GM21526 (cell line): ENCODE data around the gene KEAP1.

ENCODE experiments used
- ATAC-seq: cut with Tn5 transposase; IDR thresholded peaks from one replicate; pipeline ENCODE4 v1.9.1; 2021; ENCODE audit warnings: moderate library complexity; ENCODE audit not compliant: unreplicated experiment, low FRiP score

KEAP1 gene

GRCh38 chr19:10452726-10453618 is 50.2 kb downstream of the KEAP1 start:
- no peak for ATAC-seq

GRCh38 chr19:10450853-10451609 is 52.1 kb downstream of the KEAP1 start:
- ATAC-seq: no peak

- ATAC-seq: no peak
Measured at GRCh38 chr19:10450191-10450852, 52.8 kb downstream of the KEAP1 start.

- no peak for ATAC-seq
Measured at GRCh38 chr19:10449037-10449436, 54.1 kb downstream of the KEAP1 start.

GRCh38 chr19:10442698-10443097 is 60.5 kb downstream of the KEAP1 start:
- no peak for ATAC-seq

GRCh38 chr19:10439588-10439987 is 63.6 kb downstream of the KEAP1 start:
- ATAC-seq: no peak
